A673 (cell line): ENCODE results near the gene RAB22A. TPM values are rescaled to one million over a fixed set of nuclear protein-coding genes. Genes with fewer than 3 reads are reported as not detected.
A peak's percentile ranks its signal among the peaks of the same experiment; 100 is the strongest.

Source experiments
- BruUV-seq: library from RNA; stranded (reverse); fragments of 400-500 nt; replicated peaks from 2 replicates; lab custom pipeline; 2021; lab: Mats Ljungman, UMichigan
- CTCF ChIA-PET: fragments of 300-600 bp; sonication (Branson Sonifier 250); formaldehyde crosslinking; loops from one replicate; lab custom pipeline; 2022; ENCODE audit warnings: antibody characterized with exemption; lab: Charles Lee
- POLR2A ChIA-PET: fragments of 300-600 bp; sonication (Branson Sonifier 250); formaldehyde crosslinking; loops from one replicate; lab custom pipeline; 2022; ENCODE audit warnings: antibody characterized with exemption; ENCODE audit not compliant: low non-redundant PET; lab: Charles Lee
- DNase-seq: peaks from one replicate; pipeline ENCODE4 v3.0.0-alpha.2; 2015; ENCODE audit warnings: low spot score
- H3K27ac ChIP-seq: fragments of 200-600 bp; sonication (generic); 2 replicates; pipeline ENCODE4 v1.5.1; 2016; ENCODE audit warnings: mixed run types, low read depth, mild to moderate bottlenecking, mixed read lengths, antibody characterized with exemption, low read length; ENCODE audit not compliant: poor library complexity, severe bottlenecking
- H3K27me3 ChIP-seq: fragments of 200-600 bp; sonication (generic); replicated peaks from 2 replicates; pipeline ENCODE4 v1.6.1; 2017; ENCODE audit warnings: mixed run types, low read depth, mild to moderate bottlenecking, mixed read lengths, antibody characterized with exemption, low read length; ENCODE audit not compliant: insufficient read depth, poor library complexity
- H3K36me3 ChIP-seq: fragments of 200-600 bp; sonication (generic); 2 replicates; pipeline ENCODE4 v1.6.1; 2016; ENCODE audit warnings: mixed run types, mild to moderate bottlenecking, mixed read lengths, antibody characterized with exemption, low read length; ENCODE audit not compliant: insufficient read depth, poor library complexity, severe bottlenecking
- H3K4me1 ChIP-seq: fragments of 200-600 bp; sonication (generic); 2 replicates; pipeline ENCODE4 v1.6.1; 2017; ENCODE audit warnings: mixed run types, mild to moderate bottlenecking, mixed read lengths, antibody characterized with exemption, low read length; ENCODE audit not compliant: insufficient read depth, poor library complexity, severe bottlenecking
- H3K4me3 ChIP-seq: fragments of 200-600 bp; sonication (generic); 2 replicates; pipeline ENCODE4 v1.5.1; 2016; ENCODE audit warnings: low read depth, mixed run types, mild to moderate bottlenecking, mixed read lengths, low read length; ENCODE audit not compliant: poor library complexity, severe bottlenecking
- H3K9me3 ChIP-seq: fragments of 200-600 bp; sonication (generic); 2 replicates; pipeline ENCODE4 v1.6.1; 2016; ENCODE audit warnings: mixed run types, low read depth, mild to moderate bottlenecking, mixed read lengths, antibody characterized with exemption, low read length; ENCODE audit not compliant: poor library complexity, severe bottlenecking
- EZH2 ChIP-seq: fragments of 200-600 bp; sonication (generic); IDR thresholded peaks from 2 replicates; pipeline ENCODE4 v1.6.1; 2017; ENCODE audit warnings: borderline replicate concordance, low read depth, mild to moderate bottlenecking, mixed read lengths, antibody characterized with exemption, low read length; ENCODE audit not compliant: poor library complexity, severe bottlenecking
- intact Hi-C: fragments of 100-400 bp; cut with micrococcal nuclease; formaldehyde crosslinking; loops from one replicate; pipeline ENCODE4 v1.10.0; 2022; ENCODE audit not compliant: unreplicated experiment
- total RNA-seq: library from RNA; stranded (reverse); gene quantifications from 2 replicates; pipeline ENCODE4 v1.2.3, GENCODE V29; 2021
- TF ChIP-seq, protein P1 (sequence below): fragments of 300-800, 200-600 bp; sonication (generic); conservative IDR thresholded peaks from 2 replicates; pipeline ENCODE4 v1.5.1; 2017; ENCODE audit warnings: low read depth, mild to moderate bottlenecking, antibody characterized with exemption, low read length, moderate library complexity, mixed read lengths

The RAB22A gene
- total RNA-seq, 1 experiment from 2014 or later, result 14.6 TPM

DNA sequence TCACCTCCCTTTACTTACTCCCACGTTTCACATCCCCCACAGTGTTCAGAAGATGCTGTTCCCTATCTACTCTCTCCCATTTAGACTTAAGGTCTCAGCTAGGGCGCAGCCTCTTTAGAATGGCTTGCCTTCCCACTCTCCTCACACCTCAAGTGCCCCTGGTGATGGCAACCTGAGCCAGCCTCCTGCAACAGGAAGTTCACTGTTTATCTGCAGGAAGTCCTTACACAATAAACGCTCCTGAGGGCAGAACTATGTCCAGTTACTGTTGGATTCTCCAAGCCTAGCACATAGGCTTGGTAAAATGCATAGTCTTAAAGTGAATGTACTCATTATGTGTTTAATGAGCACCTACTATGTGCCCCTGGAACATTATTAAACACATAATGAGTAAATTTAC lies 21.9 kb upstream of the RAB22A start:
- CTCF ChIA-PET, result no interaction called here
- Histone ChIP-seq H3K27ac (no peak overlapping the region), H3K4me3 (no peak overlapping the region), H3K27me3 (no peaks in the 10 kb centered on the region), H3K4me1 (no peaks in the 10 kb centered on the region), H3K9me3 (no peaks in the 10 kb centered on the region), H3K36me3 (no peaks in the 10 kb centered on the region)
- POLR2A ChIA-PET, result no interaction called here
- TF ChIP-seq EZH2, result no peak
- TF ChIP-seq, protein P1, sequence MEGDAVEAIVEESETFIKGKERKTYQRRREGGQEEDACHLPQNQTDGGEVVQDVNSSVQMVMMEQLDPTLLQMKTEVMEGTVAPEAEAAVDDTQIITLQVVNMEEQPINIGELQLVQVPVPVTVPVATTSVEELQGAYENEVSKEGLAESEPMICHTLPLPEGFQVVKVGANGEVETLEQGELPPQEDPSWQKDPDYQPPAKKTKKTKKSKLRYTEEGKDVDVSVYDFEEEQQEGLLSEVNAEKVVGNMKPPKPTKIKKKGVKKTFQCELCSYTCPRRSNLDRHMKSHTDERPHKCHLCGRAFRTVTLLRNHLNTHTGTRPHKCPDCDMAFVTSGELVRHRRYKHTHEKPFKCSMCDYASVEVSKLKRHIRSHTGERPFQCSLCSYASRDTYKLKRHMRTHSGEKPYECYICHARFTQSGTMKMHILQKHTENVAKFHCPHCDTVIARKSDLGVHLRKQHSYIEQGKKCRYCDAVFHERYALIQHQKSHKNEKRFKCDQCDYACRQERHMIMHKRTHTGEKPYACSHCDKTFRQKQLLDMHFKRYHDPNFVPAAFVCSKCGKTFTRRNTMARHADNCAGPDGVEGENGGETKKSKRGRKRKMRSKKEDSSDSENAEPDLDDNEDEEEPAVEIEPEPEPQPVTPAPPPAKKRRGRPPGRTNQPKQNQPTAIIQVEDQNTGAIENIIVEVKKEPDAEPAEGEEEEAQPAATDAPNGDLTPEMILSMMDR, result no peak
- intact Hi-C loops, result no loop called here
- DNase-seq, result no peak
- BruUV-seq, result no TSS peak

DNA sequence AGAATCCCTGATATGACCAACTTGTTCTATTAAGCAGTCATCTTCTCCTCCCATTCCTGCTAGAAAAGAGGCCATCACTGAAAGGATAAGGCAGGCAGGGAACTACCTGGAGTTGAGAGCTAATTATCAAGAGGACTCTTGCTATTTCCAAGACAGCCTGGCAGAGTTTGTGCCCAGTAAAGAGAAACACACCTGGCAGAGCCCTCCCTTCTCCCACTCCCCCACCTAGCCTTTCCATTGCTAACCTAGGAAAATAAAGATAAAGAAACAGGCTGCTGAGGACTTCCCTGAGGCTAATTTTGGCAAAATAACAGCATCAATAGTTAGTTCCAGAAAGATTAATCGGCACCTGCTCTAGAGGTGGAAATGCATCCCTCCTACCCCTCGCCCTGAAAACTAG lies 20.4 kb upstream of the RAB22A start:
- Histone ChIP-seq H3K36me3 (no peaks in the 10 kb centered on the region), H3K27me3 (no peaks in the 10 kb centered on the region), H3K4me3 (no peak overlapping the region), H3K27ac (no peak overlapping the region), H3K4me1 (peaks cover 14% of the 10 kb centered on the region), H3K9me3 (no peaks in the 10 kb centered on the region)
- ChIA-PET CTCF (no interaction called here), POLR2A (no interaction called here)
- DNase-seq, result no peak
- intact Hi-C loops, result no loop called here
- no TSS peak for BruUV-seq
- no peak for TF ChIP-seq EZH2
- TF ChIP-seq, protein P1, result no peak

GRCh38 chr20:58293453-58293852 lies 16.1 kb upstream of the RAB22A start:
- peak; percentile 75 for DNase-seq

More at GRCh38 chr20:58293453-58293852, 16.1 kb upstream of the RAB22A start:
- H3K27me3 ChIP-seq, result no peaks in the 10 kb centered on the region
- H3K27ac ChIP-seq, result no peak overlapping the region
- BruUV-seq, result no TSS peak
- no peaks in the 10 kb centered on the region for H3K36me3 ChIP-seq
- POLR2A ChIA-PET, result no interaction called here
- intact Hi-C loops, result no loop called here
- no peak for TF ChIP-seq EZH2
- TF ChIP-seq, protein P1, result no peak
- CTCF ChIA-PET, result no interaction called here
- H3K4me3 ChIP-seq, result no peak overlapping the region
- H3K4me1 ChIP-seq, result peaks cover 18% of the 10 kb centered on the region
- H3K9me3 ChIP-seq, result no peaks in the 10 kb centered on the region
